ENCODE results near the gene SEC61B.

Gene SEC61B

DNA sequence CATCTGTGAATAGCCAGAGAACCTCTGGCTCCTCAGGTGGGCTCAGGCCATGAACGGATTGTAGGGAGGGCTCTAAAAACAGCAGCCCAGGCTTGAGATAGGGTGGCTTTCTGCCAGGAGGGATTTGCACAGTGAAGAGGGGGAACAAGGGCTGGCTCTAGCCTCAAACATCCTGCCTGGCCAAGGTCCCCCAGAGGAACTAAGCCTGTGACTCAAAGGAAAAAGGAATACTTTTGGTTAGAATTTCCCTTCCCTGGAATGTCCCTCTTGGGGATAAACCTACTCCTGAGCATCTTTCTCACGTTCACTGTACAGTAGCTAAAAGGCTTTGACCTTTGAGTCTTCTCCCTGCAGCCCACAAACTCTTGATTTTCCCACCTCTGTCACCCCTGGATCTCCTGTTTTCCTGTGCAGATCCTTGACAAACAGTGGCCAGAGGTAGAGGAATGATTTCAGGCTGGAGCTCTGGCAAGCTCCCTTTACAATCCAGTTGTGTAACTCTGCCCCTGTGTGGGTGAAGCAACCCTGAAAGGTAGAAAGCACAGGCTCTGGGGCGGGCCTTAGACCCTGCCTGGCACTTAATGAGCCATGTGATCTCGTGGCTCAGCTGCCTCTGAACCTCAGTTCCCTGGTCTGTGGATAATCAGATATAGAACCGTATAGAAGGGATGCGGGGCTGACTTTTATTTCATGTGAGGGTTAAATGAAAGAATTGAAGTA lies 17.4 kb downstream of the SEC61B start:
- DNase-seq, result no peak

- no peak for DNase-seq
These were observed 19.0 kb downstream of the SEC61B start for GRCh38 chr9:99241106-99241505.

GRCh38 chr9:99244344-99245260 lies 22.5 kb downstream of the SEC61B start:
- no peak for DNase-seq

DNA sequence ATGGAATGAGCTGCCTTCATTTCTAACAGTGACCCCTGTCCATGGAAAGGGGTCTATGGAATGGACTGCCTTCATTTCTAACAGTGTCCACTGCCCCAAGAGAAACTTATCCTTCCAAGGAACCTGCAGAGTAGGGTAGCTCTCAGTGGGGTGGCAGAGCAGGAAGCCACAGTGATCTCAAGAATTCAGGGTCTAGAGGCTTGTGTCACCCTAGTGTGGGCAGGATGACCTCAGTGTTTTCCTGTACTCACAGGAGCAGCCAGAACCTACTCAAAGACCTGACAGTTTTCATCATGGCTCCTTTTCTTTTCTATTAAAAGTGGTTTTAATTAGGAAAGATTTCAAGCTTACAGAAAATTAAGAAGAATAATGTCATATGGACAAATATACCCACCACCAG lies 27.5 kb downstream of the SEC61B start:
- DNase-seq, result no peak

- no peak for DNase-seq
These were observed 29.1 kb downstream of the SEC61B start for GRCh38 chr9:99251157-99251556.

GRCh38 chr9:99253134-99253533 lies 31.1 kb downstream of the SEC61B start:
- DNase-seq, result no peak

DNA sequence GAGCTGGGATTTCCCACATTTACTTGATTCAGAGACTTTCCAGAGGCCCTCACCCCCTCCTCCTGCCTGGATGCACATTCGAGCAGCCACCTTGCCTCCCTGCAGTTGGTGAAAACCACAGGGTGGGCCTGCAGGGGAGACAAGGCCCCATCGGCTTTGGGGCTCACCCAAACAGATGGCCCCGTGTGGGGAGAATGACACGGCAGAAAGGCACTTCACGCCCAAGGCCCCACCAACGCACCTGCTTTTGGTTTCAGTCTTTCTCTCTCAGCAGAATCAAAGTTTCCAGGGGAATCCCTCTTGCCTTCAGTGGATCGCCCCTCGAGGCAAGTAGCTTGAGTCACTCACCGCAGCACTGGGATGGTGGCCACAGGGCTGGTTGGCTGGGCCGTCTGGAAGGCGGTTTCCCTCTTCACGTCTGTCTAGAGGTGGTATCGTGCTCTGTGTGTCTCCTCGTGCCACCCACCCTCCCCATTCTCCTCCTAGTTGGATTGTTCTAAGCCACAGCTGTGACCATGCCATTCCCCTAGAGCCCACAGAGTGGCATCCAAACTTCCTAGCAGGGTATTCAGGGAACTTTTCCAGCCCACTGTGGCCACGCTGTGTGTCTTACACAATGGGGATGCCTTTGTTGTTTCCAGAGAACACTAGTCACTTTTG lies 31.8 kb downstream of the SEC61B start:
- no peak for DNase-seq

DNA sequence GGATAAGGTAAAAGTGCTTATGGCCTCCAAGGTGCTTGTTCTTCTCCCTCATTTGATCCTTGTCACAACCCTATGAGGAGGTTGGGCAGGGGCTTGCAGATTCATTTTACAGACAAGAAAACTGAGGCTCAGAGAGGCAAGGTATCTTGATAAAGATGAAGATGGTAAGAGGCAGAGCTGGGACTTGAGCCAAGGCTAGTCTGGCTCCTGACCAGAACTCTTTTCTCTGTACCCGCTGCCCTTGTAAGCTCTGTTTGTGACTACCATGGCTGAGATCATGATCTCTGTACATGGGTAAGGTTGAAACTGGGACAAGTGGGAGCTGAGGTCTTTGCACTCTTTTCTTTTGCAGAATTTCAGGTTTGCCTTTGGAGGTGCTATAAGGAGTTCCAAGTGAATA lies 33.6 kb downstream of the SEC61B start:
- DNase-seq, result no peak

DNA sequence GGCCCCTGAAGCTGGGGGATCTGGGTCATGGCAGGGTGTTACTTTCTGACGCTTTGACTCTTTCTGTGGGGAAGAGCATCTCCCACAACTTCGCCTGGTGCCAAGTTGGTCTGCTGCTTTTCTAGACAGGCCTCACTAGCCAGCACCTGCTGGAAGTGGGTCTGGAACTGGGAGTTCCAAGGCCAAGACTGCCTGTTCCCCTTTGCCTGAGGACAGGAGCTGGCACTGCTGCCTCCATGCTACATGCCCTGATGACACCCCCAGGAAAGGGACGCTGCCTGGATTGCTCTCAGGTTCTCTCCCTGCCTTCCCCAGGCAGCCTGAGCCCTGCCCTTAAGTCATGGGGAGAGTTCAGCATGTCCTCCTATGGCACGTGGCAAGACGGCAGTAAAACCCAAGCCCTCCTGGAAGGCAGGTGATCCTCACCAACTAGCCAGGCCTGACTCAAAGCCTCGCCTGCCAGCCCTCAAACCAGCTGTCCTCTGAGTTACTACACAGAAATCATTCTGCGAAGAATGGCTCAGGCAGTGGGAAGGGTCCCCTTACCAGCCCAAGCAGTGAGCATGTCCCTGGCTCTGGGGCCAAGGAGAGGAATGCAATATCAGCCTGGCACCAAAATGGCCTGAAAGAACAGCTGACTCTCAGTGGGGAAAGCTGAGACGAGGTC lies 35.8 kb downstream of the SEC61B start:
- no peak for DNase-seq

DNA sequence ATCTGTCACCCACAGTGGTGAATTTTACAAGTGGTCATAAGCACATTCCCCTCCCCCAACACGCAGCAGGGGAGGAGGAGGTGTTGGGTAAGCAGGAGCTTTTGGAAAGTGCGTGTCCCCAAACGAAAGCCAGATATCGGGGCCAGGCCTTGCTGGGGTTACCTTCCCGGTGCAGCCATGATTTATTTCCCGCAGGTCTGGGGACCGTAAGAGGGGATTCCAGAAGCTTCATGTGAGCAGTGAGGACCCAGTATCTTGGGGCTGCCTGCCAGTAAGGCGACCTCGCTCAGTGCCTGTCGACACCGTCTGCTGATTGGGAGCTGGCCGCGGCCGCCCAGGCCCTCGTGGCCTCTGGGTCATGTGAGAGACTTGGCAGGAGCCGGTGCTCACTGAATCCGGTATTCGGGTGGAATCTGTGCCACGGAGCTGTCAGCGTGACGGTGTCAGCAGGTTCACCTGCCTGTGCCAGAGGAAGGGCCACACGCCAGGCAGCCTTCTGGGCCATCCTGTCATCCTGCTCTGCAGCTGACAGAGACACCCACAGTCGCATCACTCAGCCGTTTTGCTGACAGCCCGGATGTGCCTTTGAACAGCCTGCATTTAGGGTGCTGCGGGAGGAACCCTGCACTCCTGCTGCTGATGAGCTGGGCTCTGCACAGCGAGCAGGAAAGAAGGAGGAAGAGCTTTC lies 37.3 kb downstream of the SEC61B start:
- peak; percentile 15 for DNase-seq

- no peak for DNase-seq
These were observed 39.8 kb downstream of the SEC61B start for GRCh38 chr9:99261923-99262322.

DNA sequence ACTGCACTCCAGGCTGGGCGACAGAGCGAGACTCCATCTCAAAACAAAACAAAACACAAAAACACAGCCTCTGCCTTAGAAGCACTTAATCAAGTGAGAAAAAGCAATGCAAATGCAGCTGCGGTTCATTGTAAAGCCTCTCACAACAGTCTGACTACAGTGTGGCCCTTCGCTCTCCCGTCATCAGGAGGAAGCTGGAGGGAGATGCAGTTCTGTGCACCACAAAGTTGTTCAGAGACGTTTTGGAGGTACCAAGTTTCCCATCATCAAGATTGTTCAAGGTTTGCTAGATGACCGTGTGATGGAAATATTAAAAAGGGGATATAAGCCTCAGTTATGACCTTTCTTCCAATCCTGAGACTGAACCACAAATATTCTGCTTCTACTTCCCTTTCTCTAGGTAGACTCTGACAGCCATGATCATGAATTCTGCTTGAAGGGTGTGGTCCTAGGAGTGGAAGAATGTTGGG lies 40.9 kb downstream of the SEC61B start:
- DNase-seq, result no peak

DNA sequence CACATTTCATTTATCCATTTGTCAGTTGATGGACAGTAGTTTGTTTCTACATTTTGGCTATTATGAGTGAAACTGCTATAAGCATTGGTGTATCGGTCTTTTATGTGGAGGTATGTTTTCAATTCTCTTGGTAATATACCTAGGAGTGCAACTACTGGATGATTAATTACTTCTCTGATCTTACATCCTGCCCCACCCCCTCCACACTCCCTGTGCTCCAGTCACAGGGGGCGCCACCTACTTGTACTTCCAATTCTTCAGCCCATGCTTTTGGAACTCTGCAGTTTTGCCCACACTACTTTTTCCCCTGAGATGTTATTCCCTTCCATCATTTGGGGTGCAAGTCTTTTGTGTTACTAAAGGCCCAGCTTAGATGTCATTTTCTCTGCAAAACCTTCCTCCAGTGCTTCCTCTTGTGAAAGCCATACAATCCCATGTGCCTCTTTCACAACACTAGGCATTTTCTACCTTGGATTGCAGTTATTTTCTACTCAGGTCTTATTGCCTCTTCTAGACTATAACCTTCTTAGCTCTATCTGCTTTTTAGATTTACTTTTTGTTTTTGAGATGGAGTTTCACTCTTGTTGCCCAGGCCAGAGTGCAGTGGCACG lies 42.1 kb downstream of the SEC61B start:
- DNase-seq, result no peak

GRCh38 chr9:99265691-99266090 lies 43.6 kb downstream of the SEC61B start:
- peak; percentile 2 for DNase-seq

- DNase-seq, result peak; percentile 5
These were observed 44.4 kb downstream of the SEC61B start for GRCh38 chr9:99266255-99267023.

DNA sequence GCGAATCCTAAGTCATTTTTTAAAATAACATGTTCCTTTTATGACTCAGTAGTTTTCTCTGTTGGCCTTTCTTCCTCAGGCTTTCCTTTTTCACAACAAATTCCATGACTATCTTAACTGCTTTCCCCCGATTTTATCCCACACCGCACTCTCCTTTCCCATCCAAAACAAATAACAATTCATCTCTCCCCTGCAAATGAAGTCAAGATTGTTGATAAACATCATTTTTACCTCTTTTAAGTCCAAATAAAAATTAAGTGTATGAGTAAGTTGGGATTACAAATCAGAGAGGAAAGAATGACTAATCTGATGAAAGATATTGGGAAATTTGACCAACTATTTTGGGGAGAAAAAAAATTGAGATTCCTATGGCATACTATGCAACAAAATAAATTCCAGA lies 47.3 kb downstream of the SEC61B start:
- DNase-seq, result no peak

DNA sequence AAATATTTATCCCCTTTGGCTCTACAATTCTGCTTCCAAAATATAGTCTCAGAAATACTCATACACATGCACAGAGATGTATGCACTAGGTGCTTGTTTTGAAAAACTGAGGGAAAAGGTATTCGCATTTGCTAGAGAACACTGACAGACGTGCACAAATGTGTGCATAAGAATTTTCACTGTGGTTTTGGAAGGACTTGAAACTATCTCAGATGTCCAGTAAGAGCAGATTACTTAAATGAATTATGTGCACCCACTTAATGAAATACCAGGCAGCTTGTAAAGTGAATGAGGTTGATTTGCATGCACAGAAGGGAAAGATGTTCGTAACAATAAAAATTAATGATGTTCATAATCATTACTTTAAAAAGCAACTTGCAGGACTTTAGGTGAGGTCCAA lies 48.4 kb downstream of the SEC61B start:
- no peak for DNase-seq

DNA sequence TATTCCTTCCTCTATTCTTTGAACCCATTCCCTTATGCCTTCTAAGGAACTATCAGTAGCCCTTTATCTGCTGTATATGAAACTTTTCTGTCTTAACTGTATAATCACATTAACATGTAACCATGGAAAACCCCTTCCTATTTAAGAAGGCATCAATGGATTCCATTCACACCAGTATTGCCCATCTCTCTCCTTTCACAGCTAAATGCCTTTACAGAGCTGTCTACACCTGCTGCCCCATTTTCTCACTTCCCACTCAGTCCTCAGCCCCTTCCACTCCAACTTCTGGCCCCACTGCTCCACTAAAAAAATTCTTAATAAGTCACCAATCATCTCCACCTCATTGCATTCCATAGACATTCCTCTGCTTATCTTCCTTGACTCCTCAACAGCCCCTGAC lies 50.8 kb downstream of the SEC61B start:
- no peak for DNase-seq

DNA sequence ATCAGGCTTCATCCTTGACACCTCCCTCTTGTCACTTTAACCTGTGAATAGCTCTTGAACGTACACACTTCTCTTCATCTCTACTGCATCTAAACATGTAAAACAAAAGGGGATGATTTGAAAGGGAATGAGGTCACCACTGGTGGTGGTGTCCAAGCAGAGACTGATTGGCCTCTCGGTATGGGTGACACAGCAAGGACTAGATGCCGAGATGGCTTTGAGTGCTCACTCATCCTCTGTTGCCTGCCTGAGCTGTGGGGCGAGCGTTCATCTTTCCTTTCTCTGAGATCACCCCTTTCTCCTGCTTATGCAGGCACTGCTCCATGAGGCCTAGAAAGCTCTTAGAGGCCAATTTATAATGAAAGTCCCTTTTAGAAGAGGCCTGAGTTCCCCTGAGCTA lies 51.9 kb downstream of the SEC61B start:
- DNase-seq, result no peak

DNA sequence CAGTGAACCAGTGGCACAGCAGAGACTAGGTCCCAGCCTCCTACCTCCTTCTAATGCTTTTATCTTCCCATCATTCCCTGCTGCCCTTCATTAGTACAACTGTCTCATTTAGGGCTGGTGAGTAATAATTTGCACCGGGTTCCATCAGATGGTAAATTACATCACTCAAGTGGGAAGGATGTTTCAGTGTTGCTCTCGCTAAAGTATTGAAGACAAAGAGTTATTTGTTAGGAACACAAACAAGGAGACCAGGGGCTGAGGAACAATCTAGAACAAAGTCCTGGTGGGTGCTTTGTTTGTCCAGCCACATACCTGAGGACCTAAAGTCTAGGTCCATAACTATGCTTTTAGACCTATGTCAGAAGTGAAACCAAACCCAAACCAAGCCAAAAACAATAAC lies 52.4 kb downstream of the SEC61B start:
- no peak for DNase-seq
